ENCODE results near the gene CHN2. TPM values are rescaled to one million over a fixed set of nuclear protein-coding genes. Genes with fewer than 3 reads are reported as not detected.

The CHN2 gene
- total and polyA plus RNA-seq, 2 donors (not counting 1 experiment from before 2014, with no cell fraction given): 0.86 to 1.4 TPM

GRCh38 chr7:29375641-29376562 is 181.3 kb downstream of the CHN2 start:
- H3K36me3 ChIP-seq (replicated peaks in 1 of 2; ENCODE audit: control extremely low read depth in 1 of 2, control insufficient read depth in 1 of 2, extremely low read depth in 1 of 2, insufficient read depth in 2 of 2, low read length in 1 of 2): no peaks in the 10 kb centered on the region
- Mint-ChIP-seq H3K9me3 (ENCODE audit: insufficient read depth) (no peaks in the 10 kb centered on the region), H3K27me3 (peaks cover 16% of the 10 kb centered on the region), H3K27ac (no peak overlapping the region), H3K4me3 (no peak overlapping the region), H3K4me1 (no peaks in the 10 kb centered on the region)
- ATAC-seq (ENCODE audit: low read depth) (no peak), DNase-seq (no peak)
- no peaks in the 10 kb centered on the region for H3K79me2 ChIP-seq (ENCODE audit: control insufficient read depth, insufficient read depth, low read length)
- H3K9ac ChIP-seq (ENCODE audit: low read length): no peak overlapping the region
- no peak overlapping the region for H2AFZ ChIP-seq (ENCODE audit: insufficient read depth, low read depth, low read length, poor library complexity, severe bottlenecking)
- TF ChIP-seq CTCF (IDR thresholded peaks at IDR 0.05): no peak
- TF ChIP-seq EZH2 (IDR thresholded peaks at IDR 0.05; ENCODE audit: borderline replicate concordance, insufficient read depth, low read depth, low read length, poor library complexity, severe bottlenecking): no peak
- peaks cover 0 to 2% (median 0%) of the 10 kb centered on the region in 4 experiments for H3K27me3 ChIP-seq (replicated peaks in 1 of 4; ENCODE audit: control extremely low read depth in 1 of 4, control insufficient read depth in 3 of 4, insufficient read depth in 4 of 4, low read length in 3 of 4)
- H3K9me3 ChIP-seq (ENCODE audit: control extremely low read depth in 1 of 3, control insufficient read depth in 2 of 3, insufficient read depth in 1 of 3, low read length in 2 of 3): no peaks in the 10 kb centered on the region
- POLR2A ChIA-PET: no interaction called here
- no peaks in the 10 kb centered on the region for H4K20me1 ChIP-seq (ENCODE audit: control insufficient read depth, insufficient read depth, low read length, poor library complexity, severe bottlenecking)
- CTCF ChIA-PET: interaction anchor here (0.7 to 0.9 kb wide), 2 partner anchors 33 to 36 kb away, joined by 3 read pairs; no protein-coding TSS in a partner anchor
- no peak overlapping the region for H3K4me2 ChIP-seq (replicated peaks; ENCODE audit: low read depth, low read length, poor library complexity, severe bottlenecking)
- intact Hi-C loops (cut with micrococcal nuclease): no loop called here
- WGBS (ENCODE audit: insufficient coverage): 73% methylated on average over 4 of the region's 7 CpGs
- no peaks in the 10 kb centered on the region for H3K4me1 ChIP-seq (ENCODE audit: control insufficient read depth in 2 of 2, insufficient read depth in 2 of 2, low read length in 2 of 2)
- no peak overlapping the region for H3K4me3 ChIP-seq (ENCODE audit: control extremely low read depth in 1 of 5, extremely low read depth in 1 of 5, insufficient read depth in 1 of 5, low read depth in 2 of 5, low read length in 4 of 5)
- no peak overlapping the region for H3K27ac ChIP-seq (ENCODE audit: low read length in 2 of 2)

- Mint-ChIP-seq H3K27ac (no peak overlapping the region), H3K4me1 (no peaks in the 10 kb centered on the region), H3K27me3 (peaks cover 16% of the 10 kb centered on the region), H3K4me3 (no peak overlapping the region), H3K9me3 (ENCODE audit: insufficient read depth) (no peaks in the 10 kb centered on the region)
- H3K9ac ChIP-seq (ENCODE audit: low read length): no peak overlapping the region
- no peak for DNase-seq
- H3K79me2 ChIP-seq (ENCODE audit: control insufficient read depth, insufficient read depth, low read length): no peaks in the 10 kb centered on the region
- no peak overlapping the region for H3K27ac ChIP-seq (ENCODE audit: low read length in 2 of 2)
- ATAC-seq (ENCODE audit: low read depth): no peak
- peaks cover 0 to 2% (median 0%) of the 10 kb centered on the region in 4 experiments for H3K27me3 ChIP-seq (replicated peaks in 1 of 4; ENCODE audit: control extremely low read depth in 1 of 4, control insufficient read depth in 3 of 4, insufficient read depth in 4 of 4, low read length in 3 of 4)
- POLR2A ChIA-PET: no interaction called here
- 100% methylated on average over 4 of the region's 4 CpGs for WGBS (ENCODE audit: insufficient coverage)
- intact Hi-C loops (cut with micrococcal nuclease): no loop called here
- CTCF ChIA-PET: no interaction called here
- H3K36me3 ChIP-seq (replicated peaks in 1 of 2; ENCODE audit: control extremely low read depth in 1 of 2, control insufficient read depth in 1 of 2, extremely low read depth in 1 of 2, insufficient read depth in 2 of 2, low read length in 1 of 2): no peaks in the 10 kb centered on the region
- H3K4me2 ChIP-seq (replicated peaks; ENCODE audit: low read depth, low read length, poor library complexity, severe bottlenecking): no peak overlapping the region
- no peaks in the 10 kb centered on the region for H3K9me3 ChIP-seq (ENCODE audit: control extremely low read depth in 1 of 3, control insufficient read depth in 2 of 3, insufficient read depth in 1 of 3, low read length in 2 of 3)
- no peak for TF ChIP-seq CTCF (IDR thresholded peaks at IDR 0.05)
- no peak for TF ChIP-seq EZH2 (IDR thresholded peaks at IDR 0.05; ENCODE audit: borderline replicate concordance, insufficient read depth, low read depth, low read length, poor library complexity, severe bottlenecking)
- H3K4me1 ChIP-seq (ENCODE audit: control insufficient read depth in 2 of 2, insufficient read depth in 2 of 2, low read length in 2 of 2): no peaks in the 10 kb centered on the region
- no peaks in the 10 kb centered on the region for H4K20me1 ChIP-seq (ENCODE audit: control insufficient read depth, insufficient read depth, low read length, poor library complexity, severe bottlenecking)
- H3K4me3 ChIP-seq (ENCODE audit: control extremely low read depth in 1 of 5, extremely low read depth in 1 of 5, insufficient read depth in 1 of 5, low read depth in 2 of 5, low read length in 4 of 5): no peak overlapping the region
- H2AFZ ChIP-seq (ENCODE audit: insufficient read depth, low read depth, low read length, poor library complexity, severe bottlenecking): no peak overlapping the region
These were observed 183.1 kb downstream of the CHN2 start for GRCh38 chr7:29377718-29378117.

Measured in B cell (primary cell).